SK-N-SH (cell line): ENCODE results near the gene PLCB1. TPM values are rescaled to one million over a fixed set of nuclear protein-coding genes. Genes with fewer than 3 reads are reported as not detected.

Experiments used
- polyA plus RNA-seq, 3 experiments: library from polyadenylated mRNA; depleted of rRNA; stranded (reverse); fragments of >200 nt; gene quantifications; 2 replicates each; pipeline ENCODE4 v1.2.3, GENCODE V29; 2012
- small RNA-seq, 7 experiments: library from RNA; depleted of rRNA; stranded (forward); fragments of <200 nt; gene quantifications; one replicate each; pipeline ENCODE3, GENCODE V24; 2012

Gene PLCB1
- polyA plus RNA-seq, 1 of the 3 experiments (the other 2 are of a cell fraction) = 10.5 TPM

Small RNAs within 50 kb of the gene (small RNA-seq; reads per million reads assigned to genes)
- gene AL445567.1 = 0 reads per million in 7 experiments
- 0 to 0.10 (median 0) reads per million in 7 experiments for gene RNU105B

Other genes starting within 250 kb of the PLCB1 start
- not detected in 2 replicates for gene HAO1, start 191.8 kb upstream of the PLCB1 start, polyA plus RNA-seq (2012; rRNA removed)
- 10.9 and 14.6 TPM in 2 replicates for gene TMX4, start 112.5 kb upstream of the PLCB1 start, polyA plus RNA-seq (2012; rRNA removed)